Endothelial cell of umbilical vein (primary cell): ENCODE results near the gene ZNF385B. TPM values are rescaled to one million over a fixed set of nuclear protein-coding genes. Genes with fewer than 3 reads are reported as not detected.

Source experiments
- BruUV-seq: library from RNA; stranded (reverse); fragments of 400-500 nt; replicated peaks from 2 replicates; lab custom pipeline; 2021; lab: Mats Ljungman, UMichigan
- CTCF ChIA-PET: fragments of 300-600, 350-600 bp; sonication (Branson Sonifier 250); formaldehyde crosslinking; loops from one replicate; lab custom pipeline; 2021; ENCODE audit warnings: antibody characterized with exemption, inconsistent platforms; lab: Charles Lee
- POLR2A ChIA-PET: fragments of 300-600, 350-600 bp; sonication (Branson Sonifier 250); formaldehyde crosslinking; loops from one replicate; lab custom pipeline; 2021; ENCODE audit warnings: antibody characterized with exemption, inconsistent platforms; lab: Charles Lee
- DNase-seq: peaks from one replicate; pipeline ENCODE4 v3.0.0-alpha.2; 2011; ENCODE audit warnings: low read depth, low spot score
- FAIRE-seq: peaks from 2 replicates; lab custom pipeline; 2011; peaks lifted over from hg19 to GRCh38; lab: Jason Lieb, UNC
- H2AFZ ChIP-seq: 2 replicates; pipeline ENCODE4 v1.6.0; 2012; ENCODE audit warnings: low read depth, low read length, control low read depth, inconsistent platforms
- H3K27ac ChIP-seq: 2 replicates; pipeline ENCODE4 v1.5.1; 2011; ENCODE audit warnings: low read depth, mild to moderate bottlenecking, control low read depth, low read length, moderate library complexity; ENCODE audit not compliant: insufficient read depth
- H3K27me3 ChIP-seq, 2 experiments: 2 replicates each; pipeline versions ENCODE4 v1.6.0 to v1.6.1; 2011; ENCODE audit warnings: low read length in 2 of 2, mixed read lengths in 1 of 2; ENCODE audit not compliant: control insufficient read depth in 2 of 2, insufficient read depth in 2 of 2
- H3K36me3 ChIP-seq, 2 experiments: 2 replicates in 1 of 2; 3 replicates in 1 of 2; pipeline ENCODE4 v1.5.1; 2011; ENCODE audit warnings: low read length in 2 of 2, mild to moderate bottlenecking in 1 of 2, moderate library complexity in 1 of 2; ENCODE audit not compliant: control insufficient read depth in 2 of 2, insufficient read depth in 2 of 2; ENCODE audit errors: extremely low read depth in 1 of 2
- H3K4me1 ChIP-seq: 3 replicates; pipeline ENCODE4 v1.5.1; 2011; ENCODE audit warnings: mild to moderate bottlenecking, low read length; ENCODE audit not compliant: control insufficient read depth, insufficient read depth; ENCODE audit errors: extremely low read depth
- H3K4me2 ChIP-seq: 2 replicates; pipeline ENCODE4 v1.6.1; 2011; ENCODE audit warnings: low read length, control low read depth, mixed read lengths; ENCODE audit not compliant: insufficient read depth
- H3K4me3 ChIP-seq, 3 experiments: fragments of 200-600 bp in 1 of 3; sonication (generic), shearing (Covaris generic) in 1 of 3; replicated peaks in 1 of 3; 2 replicates each; pipeline ENCODE4 v1.5.1; 2011 to 2016; ENCODE audit warnings: control low read depth in 3 of 3, low read length in 3 of 3, mild to moderate bottlenecking in 2 of 3, inconsistent platforms in 1 of 3, low read depth in 1 of 3, moderate library complexity in 1 of 3; ENCODE audit not compliant: insufficient read depth in 1 of 3
- H3K79me2 ChIP-seq: 2 replicates; pipeline ENCODE4 v1.6.0; 2012; ENCODE audit warnings: low read length, inconsistent platforms; ENCODE audit not compliant: control insufficient read depth, insufficient read depth
- H3K9ac ChIP-seq: replicated peaks from 2 replicates; pipeline ENCODE3; 2011; ENCODE audit warnings: low read length, control low read depth; ENCODE audit not compliant: insufficient read depth; ENCODE audit errors: extremely low read depth
- H3K9me1 ChIP-seq: replicated peaks from 3 replicates; pipeline ENCODE4 v1.6.0; 2011; ENCODE audit warnings: mild to moderate bottlenecking, low read length; ENCODE audit not compliant: control insufficient read depth, insufficient read depth; ENCODE audit errors: extremely low read depth
- H3K9me3 ChIP-seq: replicated peaks from 2 replicates; pipeline ENCODE4 v1.5.1; 2012; ENCODE audit warnings: low read length, inconsistent platforms; ENCODE audit not compliant: control insufficient read depth, insufficient read depth
- H4K20me1 ChIP-seq: replicated peaks from 2 replicates; pipeline ENCODE3; 2011; ENCODE audit warnings: mild to moderate bottlenecking, low read length; ENCODE audit not compliant: control insufficient read depth, insufficient read depth; ENCODE audit errors: extremely low read depth
- CTCF ChIP-seq, 2 donors: IDR thresholded peaks; 1 replicate in 1 of 2; 2 replicates in 1 of 2; pipeline ENCODE4 v1.5.1; 2011; ENCODE audit warnings: low read length in 2 of 2, mild to moderate bottlenecking in 2 of 2, moderate library complexity in 2 of 2, control low read depth in 1 of 2, inconsistent platforms in 1 of 2, low read depth in 1 of 2; ENCODE audit not compliant: insufficient read depth in 1 of 2; ENCODE audit errors: extremely low read depth in 1 of 2
- EZH2 ChIP-seq: IDR thresholded peaks from 2 replicates; pipeline ENCODE4 v1.6.1; 2012; ENCODE audit warnings: borderline replicate concordance, low read depth, mild to moderate bottlenecking, moderate library complexity, low read length, inconsistent platforms; ENCODE audit not compliant: severe bottlenecking
- FOS ChIP-seq: IDR thresholded peaks from 2 replicates; pipeline ENCODE4 v1.6.1; 2011; ENCODE audit warnings: mild to moderate bottlenecking, low read length, moderate library complexity, borderline replicate concordance; ENCODE audit not compliant: insufficient read depth
- GATA2 ChIP-seq: IDR thresholded peaks from 2 replicates; pipeline ENCODE4 v1.7.0; 2011; ENCODE audit warnings: low read depth, mild to moderate bottlenecking, moderate library complexity, mixed read lengths, low read length; ENCODE audit not compliant: insufficient read length, insufficient read depth
- JUN ChIP-seq: IDR thresholded peaks from 2 replicates; pipeline ENCODE4 v1.6.1; 2011; ENCODE audit warnings: borderline replicate concordance, low read depth; ENCODE audit not compliant: insufficient read length, insufficient read depth
- MAX ChIP-seq: IDR thresholded peaks from 2 replicates; pipeline ENCODE4 v1.6.1; 2011; ENCODE audit not compliant: insufficient read depth, insufficient read length
- MYC ChIP-seq: IDR thresholded peaks from one replicate; pipeline ENCODE4 v1.6.1; 2011; ENCODE audit warnings: mild to moderate bottlenecking, low read depth, low read length
- POLR2A ChIP-seq: IDR thresholded peaks from 2 replicates; pipeline ENCODE4 v1.6.1; 2012; ENCODE audit warnings: low read depth, mild to moderate bottlenecking, control low read depth, low read length
- POLR2AphosphoS5 ChIP-seq: IDR thresholded peaks from 2 replicates; pipeline ENCODE4 v1.6.1; 2012; ENCODE audit warnings: low read depth, mild to moderate bottlenecking, control low read depth, low read length, moderate library complexity; ENCODE audit not compliant: insufficient read depth
- dilution Hi-C: fragments of 300-500 bp; cut with MboI; formaldehyde crosslinking; loops from one replicate; pipeline ENCODE4 v1.15.0; 2019; ENCODE audit warnings: low sequenced_read_pairs; ENCODE audit not compliant: extremely low pct_ligation_motif_present
- intact Hi-C: fragments of 100-400 bp; cut with micrococcal nuclease; formaldehyde crosslinking; loops from one replicate; pipeline ENCODE4 v1.10.0; 2022
- polyA plus RNA-seq, 4 experiments: library from polyadenylated mRNA; depleted of rRNA in 3 of 4; stranded (reverse) in 3 of 4; unstranded in 1 of 4; fragments of >200 nt; gene quantifications; 2 replicates each; pipeline versions ENCODE4 v1.2.1 to v1.2.3, GENCODE V29; 2011 to 2012; ENCODE audit warnings: missing spikeins in 1 of 4
- total RNA-seq: library from RNA; stranded (reverse); gene quantifications from 2 replicates; pipeline ENCODE4 v1.2.3, GENCODE V29; 2021

ZNF385B gene
- total and polyA plus RNA-seq, 2 donors (not counting 3 experiments of a cell fraction or from before 2014, with no cell fraction given), result not detected

- H3K9ac ChIP-seq, result no peak overlapping the region
- no peak overlapping the region for H3K4me3 ChIP-seq
- no peaks in the 10 kb centered on the region for H3K79me2 ChIP-seq
- no peaks in the 10 kb centered on the region for H3K27me3 ChIP-seq
- no peak for FAIRE-seq
- H3K27ac ChIP-seq, result no peak overlapping the region
- no peaks in the 10 kb centered on the region for H3K9me1 ChIP-seq
- no peaks in the 10 kb centered on the region for H3K9me3 ChIP-seq
- H3K4me2 ChIP-seq, result no peak overlapping the region
- no peak overlapping the region for H2AFZ ChIP-seq
- H4K20me1 ChIP-seq, result no peaks in the 10 kb centered on the region
- dilution Hi-C loops (no loop called here), intact Hi-C loops (no loop called here)
- CTCF ChIA-PET, result interaction anchor here (0.7 kb wide), 1 partner anchor 9 kb away, joined by 3 read pairs; no protein-coding TSS in a partner anchor
- no peak for TF ChIP-seq GATA2
- TF ChIP-seq FOS, result no peak
- TF ChIP-seq POLR2A, result no peak
- TF ChIP-seq MYC, result no peak
- no peak for TF ChIP-seq CTCF (IDR thresholded peaks at IDR 0.05; ENCODE audit: extremely low read depth in 1 of 2, insufficient read depth in 1 of 2, low read depth in 1 of 2, low read length in 2 of 2)
- no peak for TF ChIP-seq JUN
- TF ChIP-seq MAX, result no peak
- no peak for TF ChIP-seq EZH2
- no peak for TF ChIP-seq POLR2AphosphoS5
- no TSS peak for BruUV-seq
- no peak for DNase-seq
- no peaks in the 10 kb centered on the region for H3K36me3 ChIP-seq
- POLR2A ChIA-PET, result no interaction called here
- H3K4me1 ChIP-seq, result no peaks in the 10 kb centered on the region
Observed at GRCh38 chr2:179661986-179662385, 199.4 kb downstream of the ZNF385B start.
